ENCODE results near the gene PTTG1IP. TPM values are rescaled to one million over a fixed set of nuclear protein-coding genes. Genes with fewer than 3 reads are reported as not detected.

The PTTG1IP gene
- total and polyA plus RNA-seq, 4 donors, result 163 to 235 (median 222) TPM

DNA sequence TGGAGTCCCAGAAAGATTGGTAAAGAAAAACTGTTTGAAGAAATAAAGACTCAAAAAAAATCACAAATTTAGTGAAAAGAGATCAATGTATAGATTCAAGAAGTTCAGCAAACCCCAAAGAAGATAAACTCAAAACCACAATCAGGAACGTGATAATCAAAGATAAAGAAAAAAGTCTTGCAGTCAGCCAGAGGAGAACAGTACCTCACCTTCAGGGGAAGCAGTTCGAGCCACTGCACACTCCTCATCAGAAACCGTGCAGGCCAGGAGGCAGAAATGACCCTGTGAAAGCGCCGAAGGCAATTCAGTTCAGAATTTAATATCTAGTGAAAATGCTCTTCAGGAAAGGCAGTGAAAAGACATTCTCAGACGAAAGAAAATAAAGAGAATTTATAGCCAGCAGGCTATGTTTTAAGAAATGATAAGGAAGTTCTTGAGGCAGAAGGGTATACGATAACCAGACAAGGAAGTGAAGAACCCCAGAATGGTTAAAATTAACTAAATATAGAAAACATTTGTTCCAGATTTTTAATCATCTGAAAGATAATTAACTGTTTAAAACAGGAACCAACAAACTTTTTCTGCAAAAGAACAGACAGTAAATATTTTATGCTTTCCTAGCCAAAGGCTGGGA is 42.1 kb downstream of the PTTG1IP start:
- H3K4me1 ChIP-seq (ENCODE audit: control insufficient read depth, insufficient read depth, low read length), result peaks cover under 1% of the 10 kb centered on the region
- DNase-seq (ENCODE audit: low read depth in 4 of 6, low spot score in 6 of 6), result peak in 1 of 6 donors; percentile 8
- no peak overlapping the region for H3K27ac ChIP-seq (ENCODE audit: low read depth, low read length)
- no peak overlapping the region for H3K4me3 ChIP-seq (ENCODE audit: low read depth, low read length)
- no peaks in the 10 kb centered on the region for H3K27me3 ChIP-seq (ENCODE audit: control insufficient read depth, insufficient read depth, low read length)
- no peaks in the 10 kb centered on the region for H3K36me3 ChIP-seq (ENCODE audit: control insufficient read depth, insufficient read depth, low read length)
- peaks cover 3% of the 10 kb centered on the region for H3K9me3 ChIP-seq (ENCODE audit: control insufficient read depth, insufficient read depth, low read length)
- WGBS (ENCODE audit: insufficient coverage), result 74% methylated on average over 5 of the region's 7 CpGs

DNA sequence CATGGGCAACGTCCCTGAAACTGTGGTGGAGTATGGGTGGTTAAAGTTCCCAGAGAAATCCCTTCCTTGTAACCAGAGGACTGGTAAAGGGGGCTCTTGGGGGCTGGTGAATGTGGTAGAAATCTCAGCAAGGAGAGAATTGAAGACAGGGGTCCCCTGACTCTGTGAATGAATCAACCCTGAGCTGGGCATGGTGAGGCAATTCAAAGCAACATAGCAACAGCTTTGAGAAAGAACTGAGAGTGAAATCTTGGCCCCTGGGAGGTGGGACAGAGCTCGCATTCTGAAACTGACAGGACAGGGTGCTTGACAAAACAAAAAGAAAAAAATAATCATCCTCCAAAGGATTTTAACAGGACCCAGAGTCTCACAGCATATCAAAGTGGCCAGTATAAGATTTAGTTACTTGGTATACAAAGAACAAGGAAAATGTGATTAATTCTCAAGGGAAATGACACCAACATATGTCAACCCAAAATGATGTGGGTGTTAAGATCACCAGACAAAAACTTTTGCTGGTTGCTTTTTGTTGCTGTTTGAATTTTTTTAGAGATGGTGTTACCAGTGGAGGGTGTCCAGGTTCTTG is 43.9 kb downstream of the PTTG1IP start:
- Histone ChIP-seq H3K27me3 (ENCODE audit: control insufficient read depth, insufficient read depth, low read length) (no peaks in the 10 kb centered on the region), H3K4me3 (ENCODE audit: low read depth, low read length) (no peak overlapping the region), H3K9me3 (ENCODE audit: control insufficient read depth, insufficient read depth, low read length) (peaks cover 3% of the 10 kb centered on the region), H3K4me1 (ENCODE audit: control insufficient read depth, insufficient read depth, low read length) (no peaks in the 10 kb centered on the region), H3K36me3 (ENCODE audit: control insufficient read depth, insufficient read depth, low read length) (no peaks in the 10 kb centered on the region), H3K27ac (ENCODE audit: low read depth, low read length) (no peak overlapping the region)
- WGBS (ENCODE audit: insufficient coverage), result no CpG with 5 or more reads among the region's 2 CpGs
- DNase-seq (ENCODE audit: low read depth in 4 of 6, low spot score in 6 of 6), result no peak

DNA sequence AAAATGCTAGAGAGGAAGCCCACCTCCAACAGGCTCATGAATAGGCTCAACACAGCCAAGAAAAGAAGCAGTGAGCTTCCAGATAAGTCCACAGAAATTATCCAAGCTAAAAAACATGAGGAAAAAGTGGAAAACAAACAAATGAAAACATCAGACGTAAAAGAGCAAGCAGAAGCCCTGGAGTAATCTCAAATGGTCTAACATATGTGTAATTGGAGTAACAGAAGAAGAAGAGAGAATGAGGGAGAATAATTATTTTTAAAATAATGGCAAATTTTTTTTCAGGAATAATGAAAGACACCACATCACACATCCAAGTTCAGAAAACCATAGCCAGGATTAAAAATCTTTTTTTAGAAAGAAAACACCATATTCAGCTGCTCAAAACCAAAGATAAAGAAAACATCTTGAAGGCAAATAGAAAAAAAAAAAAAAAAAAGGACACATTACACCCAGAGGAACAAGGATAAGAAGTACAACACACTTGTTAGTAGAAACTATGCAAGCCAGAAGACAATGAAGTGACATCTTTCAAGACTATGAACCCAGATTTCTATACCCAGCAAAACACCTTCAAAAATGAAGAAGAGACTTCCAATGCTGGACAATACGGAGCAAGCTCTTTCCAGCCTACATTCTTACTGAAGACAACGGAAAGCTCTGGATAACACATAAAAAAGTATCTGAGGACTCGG is 45.0 kb downstream of the PTTG1IP start:
- Histone ChIP-seq H3K36me3 (ENCODE audit: control insufficient read depth, insufficient read depth, low read length) (no peaks in the 10 kb centered on the region), H3K27ac (ENCODE audit: low read depth, low read length) (no peak overlapping the region), H3K4me3 (ENCODE audit: low read depth, low read length) (no peak overlapping the region), H3K4me1 (ENCODE audit: control insufficient read depth, insufficient read depth, low read length) (no peaks in the 10 kb centered on the region), H3K27me3 (ENCODE audit: control insufficient read depth, insufficient read depth, low read length) (no peaks in the 10 kb centered on the region), H3K9me3 (ENCODE audit: control insufficient read depth, insufficient read depth, low read length) (peaks cover 3% of the 10 kb centered on the region)
- WGBS (ENCODE audit: insufficient coverage), result 86% methylated on average over 1 of the region's 4 CpGs
- no peak for DNase-seq (ENCODE audit: low read depth in 4 of 6, low spot score in 6 of 6)

DNA sequence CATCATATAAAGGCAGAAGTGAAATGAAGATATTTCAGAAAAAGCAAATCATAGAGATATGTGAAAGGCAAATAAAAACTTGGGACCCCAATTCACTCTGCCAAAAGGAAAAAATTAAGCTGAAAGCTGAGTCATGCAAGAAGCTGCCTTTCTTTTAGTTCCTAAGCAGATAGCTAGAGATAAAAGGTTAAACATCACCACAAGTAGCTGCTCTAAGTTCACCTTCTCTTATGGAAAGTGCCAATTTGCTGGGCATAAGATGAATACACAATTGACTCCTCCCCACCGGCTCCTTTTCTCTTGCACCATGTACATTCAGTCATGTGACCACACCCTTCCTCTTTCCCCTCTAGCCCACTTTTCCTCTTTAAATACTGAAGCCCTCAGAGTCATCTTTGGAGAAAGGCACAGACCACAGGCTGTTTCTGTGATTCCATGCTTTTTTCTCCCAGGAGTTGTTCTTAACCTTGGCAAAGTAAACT is 50.3 kb downstream of the PTTG1IP start:
- H3K36me3 ChIP-seq (ENCODE audit: control insufficient read depth, insufficient read depth, low read length), result no peaks in the 10 kb centered on the region
- 100% methylated on average over 1 of the region's 1 CpG for WGBS (ENCODE audit: insufficient coverage)
- peaks cover 10% of the 10 kb centered on the region for H3K9me3 ChIP-seq (ENCODE audit: control insufficient read depth, insufficient read depth, low read length)
- DNase-seq (ENCODE audit: low read depth in 4 of 6, low spot score in 6 of 6), result no peak
- H3K4me3 ChIP-seq (ENCODE audit: low read depth, low read length), result no peak overlapping the region
- no peaks in the 10 kb centered on the region for H3K27me3 ChIP-seq (ENCODE audit: control insufficient read depth, insufficient read depth, low read length)
- no peak overlapping the region for H3K27ac ChIP-seq (ENCODE audit: low read depth, low read length)
- peaks cover 6% of the 10 kb centered on the region for H3K4me1 ChIP-seq (ENCODE audit: control insufficient read depth, insufficient read depth, low read length)

DNA sequence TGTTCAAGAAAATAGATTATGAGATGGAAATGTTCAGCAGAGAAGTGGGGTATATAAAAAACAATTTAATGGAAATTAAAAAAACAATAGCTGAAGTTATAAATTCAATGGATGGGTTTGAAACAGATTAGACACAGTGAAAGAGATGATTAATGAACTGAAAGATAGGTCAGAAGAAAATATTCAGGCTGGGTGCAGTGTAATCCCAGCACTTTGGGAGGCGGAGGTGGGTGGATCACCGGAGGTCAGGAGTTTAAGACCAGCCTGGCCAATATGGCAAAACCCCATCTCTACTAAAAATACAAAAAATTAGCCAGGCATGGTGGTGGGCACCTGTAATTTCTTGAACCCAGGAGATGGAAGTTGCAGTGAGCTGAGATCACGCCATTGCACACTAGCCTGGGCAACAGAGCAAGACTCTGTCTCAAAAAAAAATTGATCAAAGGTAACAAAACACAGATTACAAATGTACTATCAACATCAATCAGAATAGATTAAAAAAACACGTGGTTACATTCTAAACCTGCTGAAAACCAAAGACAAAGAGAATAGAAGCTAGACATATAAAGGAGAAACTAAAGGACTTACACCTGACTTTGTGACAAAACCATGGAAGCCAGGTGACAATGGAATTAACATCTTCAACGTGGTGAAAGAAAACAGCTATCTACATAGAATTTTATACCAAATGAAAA is 50.9 kb downstream of the PTTG1IP start:
- peaks cover 6% of the 10 kb centered on the region for H3K4me1 ChIP-seq (ENCODE audit: control insufficient read depth, insufficient read depth, low read length)
- H3K27ac ChIP-seq (ENCODE audit: low read depth, low read length), result no peak overlapping the region
- no peaks in the 10 kb centered on the region for H3K36me3 ChIP-seq (ENCODE audit: control insufficient read depth, insufficient read depth, low read length)
- H3K9me3 ChIP-seq (ENCODE audit: control insufficient read depth, insufficient read depth, low read length), result peaks cover 7% of the 10 kb centered on the region
- WGBS (ENCODE audit: insufficient coverage), result 100% methylated on average over 1 of the region's 5 CpGs
- H3K27me3 ChIP-seq (ENCODE audit: control insufficient read depth, insufficient read depth, low read length), result no peaks in the 10 kb centered on the region
- no peak for DNase-seq (ENCODE audit: low read depth in 4 of 6, low spot score in 6 of 6)
- no peak overlapping the region for H3K4me3 ChIP-seq (ENCODE audit: low read depth, low read length)

DNA sequence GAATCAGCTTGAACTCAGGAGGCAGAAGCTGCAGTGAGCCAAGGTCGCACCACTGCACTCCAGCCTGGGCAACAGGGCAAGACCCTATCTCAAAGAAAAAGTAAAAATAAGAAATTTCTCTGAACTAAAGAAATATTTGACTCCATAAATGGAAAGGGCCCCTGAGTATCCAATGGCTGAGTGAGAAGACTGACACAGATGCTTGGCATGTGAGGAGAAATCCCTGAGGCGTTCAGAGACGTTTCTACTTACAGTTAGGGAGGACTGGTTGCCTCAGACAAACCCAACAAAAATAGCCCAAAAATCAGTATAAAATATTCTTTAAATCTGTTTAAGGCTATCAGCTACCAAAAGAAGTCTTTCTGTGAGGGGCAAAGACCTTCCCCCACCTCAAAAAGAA is 52.6 kb downstream of the PTTG1IP start:
- H3K4me1 ChIP-seq (ENCODE audit: control insufficient read depth, insufficient read depth, low read length), result peaks cover 21% of the 10 kb centered on the region
- peaks cover 7% of the 10 kb centered on the region for H3K9me3 ChIP-seq (ENCODE audit: control insufficient read depth, insufficient read depth, low read length)
- no peaks in the 10 kb centered on the region for H3K27me3 ChIP-seq (ENCODE audit: control insufficient read depth, insufficient read depth, low read length)
- no peak for DNase-seq (ENCODE audit: low read depth in 4 of 6, low spot score in 6 of 6)
- no CpG with 5 or more reads among the region's 3 CpGs for WGBS (ENCODE audit: insufficient coverage)
- no peak overlapping the region for H3K27ac ChIP-seq (ENCODE audit: low read depth, low read length)
- no peaks in the 10 kb centered on the region for H3K36me3 ChIP-seq (ENCODE audit: control insufficient read depth, insufficient read depth, low read length)
- no peak overlapping the region for H3K4me3 ChIP-seq (ENCODE audit: low read depth, low read length)

DNA sequence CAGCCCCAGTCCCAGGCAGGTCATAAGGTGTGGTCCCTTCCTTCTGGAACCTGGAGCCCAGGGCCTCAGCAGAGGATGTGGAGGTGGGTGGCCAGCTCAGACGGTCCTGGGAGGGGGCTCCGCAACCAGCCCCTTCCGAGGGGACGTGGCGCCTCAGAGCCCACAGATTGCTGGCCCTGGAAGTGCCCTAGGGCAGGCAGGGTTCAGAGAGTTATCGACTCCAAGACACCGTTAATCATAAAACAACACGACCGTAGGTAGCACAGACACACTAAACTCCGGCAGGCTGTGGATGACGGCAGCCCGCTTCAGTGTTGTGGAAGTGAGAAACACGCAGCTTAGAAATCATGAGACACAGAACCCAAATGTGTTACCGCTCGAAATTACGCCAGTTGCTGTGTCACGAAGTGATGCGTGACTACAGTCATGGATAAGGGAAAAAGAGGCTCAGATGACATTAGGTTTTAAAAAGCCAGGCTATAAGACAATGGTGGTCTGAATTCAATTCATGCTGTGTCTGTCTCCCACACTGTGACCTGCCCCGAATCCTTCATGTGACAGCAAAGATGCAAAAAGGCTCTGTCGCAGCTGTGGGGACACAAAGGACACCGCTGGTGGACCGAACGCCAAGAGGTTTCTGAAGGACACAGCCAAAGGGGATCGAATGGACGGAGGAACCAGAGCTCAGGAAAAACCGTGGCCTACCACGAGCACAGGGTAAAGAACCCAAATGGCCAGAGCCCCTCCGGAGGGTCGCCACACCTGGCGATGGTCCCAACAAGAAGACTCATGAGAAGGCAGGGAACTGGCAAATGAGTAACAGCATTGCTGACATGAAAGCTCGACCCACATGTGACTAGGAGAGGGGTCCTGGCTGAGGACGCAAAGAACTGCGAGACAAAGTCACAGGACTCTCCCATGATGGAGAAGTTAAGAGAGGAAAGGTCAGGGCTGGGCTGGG is 53.9 kb downstream of the PTTG1IP start:
- no peak for DNase-seq (ENCODE audit: low read depth in 4 of 6, low spot score in 6 of 6)
- peaks cover 9% of the 10 kb centered on the region for H3K36me3 ChIP-seq (ENCODE audit: control insufficient read depth, insufficient read depth, low read length)
- WGBS (ENCODE audit: insufficient coverage), result 95% methylated on average over 31 of the region's 33 CpGs
- no peak overlapping the region for H3K4me3 ChIP-seq (ENCODE audit: low read depth, low read length)
- H3K9me3 ChIP-seq (ENCODE audit: control insufficient read depth, insufficient read depth, low read length), result peaks cover 7% of the 10 kb centered on the region
- H3K27ac ChIP-seq (ENCODE audit: low read depth, low read length), result no peak overlapping the region
- H3K4me1 ChIP-seq (ENCODE audit: control insufficient read depth, insufficient read depth, low read length), result peaks cover 29% of the 10 kb centered on the region
- no peaks in the 10 kb centered on the region for H3K27me3 ChIP-seq (ENCODE audit: control insufficient read depth, insufficient read depth, low read length)

DNA sequence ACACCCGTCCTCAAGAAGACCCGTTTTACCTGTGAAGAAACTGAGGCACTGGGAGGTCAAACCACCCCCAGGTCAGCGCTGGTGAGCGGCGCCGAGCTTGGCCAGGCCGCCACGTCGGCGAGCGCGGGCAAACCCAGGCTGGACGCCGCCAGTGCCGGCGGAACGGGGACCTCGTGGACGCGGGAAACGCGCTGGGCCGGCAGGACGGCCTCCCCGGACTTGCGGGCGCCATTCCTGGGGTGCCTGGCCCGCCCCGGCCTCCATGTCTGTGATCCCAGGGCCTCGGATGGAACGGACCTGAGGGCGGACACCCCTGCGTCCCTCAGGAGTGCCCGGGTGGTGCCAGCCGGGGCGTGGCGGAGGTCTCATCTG is 54.9 kb downstream of the PTTG1IP start:
- peaks cover 29% of the 10 kb centered on the region for H3K4me1 ChIP-seq (ENCODE audit: control insufficient read depth, insufficient read depth, low read length)
- H3K27me3 ChIP-seq (ENCODE audit: control insufficient read depth, insufficient read depth, low read length), result no peaks in the 10 kb centered on the region
- no peak for DNase-seq (ENCODE audit: low read depth in 4 of 6, low spot score in 6 of 6)
- 49% methylated on average over 37 of the region's 37 CpGs for WGBS (ENCODE audit: insufficient coverage)
- peaks cover 7% of the 10 kb centered on the region for H3K9me3 ChIP-seq (ENCODE audit: control insufficient read depth, insufficient read depth, low read length)
- peak overlapping the region; percentile 33 for H3K4me3 ChIP-seq (ENCODE audit: low read depth, low read length)
- H3K27ac ChIP-seq (ENCODE audit: low read depth, low read length), result no peak overlapping the region
- H3K36me3 ChIP-seq (ENCODE audit: control insufficient read depth, insufficient read depth, low read length), result peaks cover 12% of the 10 kb centered on the region
